Liver (tissue), 9 donors: ENCODE data around the gene FGF14. TPM values are rescaled to one million over a fixed set of nuclear protein-coding genes. Genes with fewer than 3 reads are reported as not detected.

Experiments
- DNase-seq: peaks from one replicate; pipeline ENCODE4 v3.0.0-alpha.2; 2017; ENCODE audit warnings: low spot score
- H3K27ac ChIP-seq, 2 donors: one replicate each; pipeline ENCODE4 v1.7.0; 2013; ENCODE audit warnings: inconsistent platforms in 2 of 2, low read length in 2 of 2, control low read depth in 1 of 2, low read depth in 1 of 2, mild to moderate bottlenecking in 1 of 2
- H3K27me3 ChIP-seq, 4 donors: one replicate each; pipeline versions ENCODE4 v1.6.1 to v1.7.0; 2013; ENCODE audit warnings: low read length in 3 of 4, inconsistent platforms in 1 of 4, mild to moderate bottlenecking in 1 of 4, moderate library complexity in 1 of 4; ENCODE audit not compliant: control insufficient read depth in 4 of 4, insufficient read depth in 4 of 4
- H3K36me3 ChIP-seq, 4 donors: one replicate each; pipeline versions ENCODE4 v1.6.1 to v1.7.0; 2013; ENCODE audit warnings: low read length in 3 of 4, mild to moderate bottlenecking in 3 of 4, low read depth in 1 of 4, moderate library complexity in 1 of 4; ENCODE audit not compliant: control insufficient read depth in 4 of 4, insufficient read depth in 3 of 4
- H3K4me1 ChIP-seq, 4 donors: one replicate each; pipeline versions ENCODE4 v1.6.1 to v1.7.0; 2013; ENCODE audit warnings: low read length in 3 of 4, mild to moderate bottlenecking in 3 of 4, moderate library complexity in 1 of 4; ENCODE audit not compliant: control insufficient read depth in 4 of 4, insufficient read depth in 4 of 4
- H3K4me3 ChIP-seq, 3 donors: one replicate each; pipeline versions ENCODE4 v1.6.1 to v1.7.0; 2013; ENCODE audit warnings: low read length in 3 of 3, control low read depth in 1 of 3, low read depth in 1 of 3, mild to moderate bottlenecking in 1 of 3
- H3K9ac ChIP-seq, 2 donors: one replicate each; pipeline ENCODE4 v1.7.0; 2013; ENCODE audit warnings: low read length in 2 of 2, mild to moderate bottlenecking in 2 of 2, moderate library complexity in 2 of 2, control low read depth in 1 of 2, low read depth in 1 of 2
- H3K9me3 ChIP-seq, 4 donors: one replicate each; pipeline versions ENCODE4 v1.6.1 to v1.7.0; 2013; ENCODE audit warnings: low read length in 3 of 4; ENCODE audit not compliant: control insufficient read depth in 4 of 4
- ATF3 ChIP-seq: IDR thresholded peaks from 2 replicates; pipeline ENCODE4 v1.6.1; 2016; ENCODE audit warnings: antibody characterized with exemption
- CTCF ChIP-seq: fragments of 150-350 bp; IDR thresholded peaks from 2 replicates; pipeline ENCODE4 v1.5.1; 2017; ENCODE audit warnings: improper control_type of control experiment, low read depth, low read length; ENCODE audit not compliant: missing input control
- EGR1 ChIP-seq, 2 donors: IDR thresholded peaks; 2 replicates each; pipeline ENCODE4 v1.6.1; 2016 to 2018; ENCODE audit warnings: antibody characterized with exemption in 2 of 2, low read depth in 2 of 2
- FOXA1 ChIP-seq: IDR thresholded peaks from 2 replicates; pipeline ENCODE4 v1.6.1; 2016; ENCODE audit warnings: antibody characterized with exemption
- FOXA2 ChIP-seq: IDR thresholded peaks from 2 replicates; pipeline ENCODE4 v1.6.1; 2016; ENCODE audit warnings: antibody characterized with exemption
- GABPA ChIP-seq, 2 donors: IDR thresholded peaks in 1 of 2; conservative IDR thresholded peaks in 1 of 2; 2 replicates each; pipeline ENCODE4 v1.6.1; 2016; ENCODE audit warnings: antibody characterized with exemption in 2 of 2, mild to moderate bottlenecking in 1 of 2, moderate library complexity in 1 of 2
- HNF4A ChIP-seq, 2 donors: conservative IDR thresholded peaks; 2 replicates each; pipeline ENCODE4 v1.6.1; 2016; ENCODE audit warnings: antibody characterized with exemption in 2 of 2, mild to moderate bottlenecking in 2 of 2
- JUND ChIP-seq, 2 donors: IDR thresholded peaks; 2 replicates each; pipeline ENCODE4 v1.6.1; 2016; ENCODE audit warnings: antibody characterized with exemption in 2 of 2
- NR2F2 ChIP-seq: IDR thresholded peaks from 2 replicates; pipeline ENCODE4 v1.6.1; 2016; ENCODE audit warnings: antibody characterized with exemption
- RAD21 ChIP-seq, 2 donors: IDR thresholded peaks; 2 replicates each; pipeline ENCODE4 v1.6.1; 2016; ENCODE audit warnings: antibody characterized with exemption in 2 of 2, mild to moderate bottlenecking in 2 of 2
- REST ChIP-seq: IDR thresholded peaks from 2 replicates; pipeline ENCODE4 v1.6.1; 2016; ENCODE audit warnings: antibody characterized with exemption, mild to moderate bottlenecking
- RXRA ChIP-seq, 2 donors: IDR thresholded peaks; 2 replicates each; pipeline ENCODE4 v1.6.1; 2017 to 2018; ENCODE audit warnings: antibody characterized with exemption in 2 of 2, mild to moderate bottlenecking in 1 of 2
- SP1 ChIP-seq: IDR thresholded peaks from 2 replicates; pipeline ENCODE4 v1.6.1; 2018; ENCODE audit warnings: antibody characterized with exemption, mild to moderate bottlenecking
- TAF1 ChIP-seq: conservative IDR thresholded peaks from 2 replicates; pipeline ENCODE4 v1.6.1; 2016; ENCODE audit warnings: antibody characterized with exemption, mild to moderate bottlenecking
- YY1 ChIP-seq: IDR thresholded peaks from 2 replicates; pipeline ENCODE4 v1.6.1; 2016; ENCODE audit warnings: antibody characterized with exemption, mild to moderate bottlenecking
- ZBTB33 ChIP-seq: IDR thresholded peaks from 2 replicates; pipeline ENCODE4 v1.6.1; 2016; ENCODE audit warnings: antibody characterized with exemption
- WGBS: extraction: QIAGEN DNeasy Blood & Tissue Kit; methylation state at CpG from one replicate; pipeline ENCODE4 v1.1.7; 2013; 5-methylcytosine and 5-hydroxymethylcytosine counted together
- polyA plus RNA-seq, 2 donors: library from polyadenylated mRNA; stranded (reverse) in 1 of 2; unstranded in 1 of 2; fragments of 200-250 nt in 1 of 2; fragments of >200 nt in 1 of 2; fragmentation: Nextera tagmentation in 1 of 2; extraction: Ambion mirVana in 1 of 2; gene quantifications; one replicate each; pipeline versions ENCODE4 v1.2.1 to v1.2.3, GENCODE V29; 2013 to 2015
- total RNA-seq, 2 donors: library from RNA; depleted of rRNA; stranded (reverse); fragments of >200 nt; gene quantifications; one replicate each; pipeline ENCODE4 v1.2.3, GENCODE V29; 2014
- donor health status: healthy.
- donor health status: healthy.
- donor health status: healthy.
- donor health status: healthy.
- donor health status: healthy.

Gene FGF14
- total and polyA plus RNA-seq, 4 donors: 0.05 to 3.3 (median 1.0) TPM

GRCh38 chr13:101736566-101736965, 665.3 kb downstream of the FGF14 start:
- no peaks in the 10 kb centered on the region for H3K27me3 ChIP-seq
- no peak overlapping the region for H3K4me3 ChIP-seq
- 60% methylated on average over 3 of the region's 3 CpGs for WGBS
- TF ChIP-seq HNF4A (conservative IDR thresholded peaks at IDR 0.05) (no peak), NR2F2 (no peak), ATF3 (no peak), YY1 (no peak), ZBTB33 (no peak), SP1 (no peak), GABPA (IDR thresholded peaks at IDR 0.05 in 1 of 2, conservative IDR thresholded peaks at IDR 0.05 in 1 of 2) (no peak), FOXA2 (no peak), CTCF (no peak), REST (no peak), RAD21 (IDR thresholded peaks at IDR 0.05) (no peak), FOXA1 (no peak), EGR1 (IDR thresholded peaks at IDR 0.05; ENCODE audit: low read depth in 2 of 2) (no peak)
- H3K9ac ChIP-seq: no peak overlapping the region
- H3K36me3 ChIP-seq: no peaks in the 10 kb centered on the region
- no peaks in the 10 kb centered on the region for H3K9me3 ChIP-seq
- DNase-seq: no peak
- H3K27ac ChIP-seq: no peak overlapping the region
- H3K4me1 ChIP-seq: peaks cover 2 to 26% (median 10%) of the 10 kb centered on the region in 4 donors

GRCh38 chr13:101730420-101731000, 671.3 kb downstream of the FGF14 start:
- no peak overlapping the region for H3K9ac ChIP-seq
- H3K4me1 ChIP-seq: no peaks in the 10 kb centered on the region
- WGBS: 93% methylated on average over 3 of the region's 3 CpGs
- no peaks in the 10 kb centered on the region for H3K27me3 ChIP-seq
- no peak overlapping the region for H3K27ac ChIP-seq
- no peaks in the 10 kb centered on the region for H3K9me3 ChIP-seq
- no peak overlapping the region for H3K4me3 ChIP-seq
- no peak for DNase-seq
- no peaks in the 10 kb centered on the region for H3K36me3 ChIP-seq
- TF ChIP-seq HNF4A (conservative IDR thresholded peaks at IDR 0.05) (no peak), JUND (IDR thresholded peaks at IDR 0.05) (no peak), NR2F2 (no peak), GABPA (IDR thresholded peaks at IDR 0.05 in 1 of 2, conservative IDR thresholded peaks at IDR 0.05 in 1 of 2) (no peak), SP1 (no peak), RXRA (IDR thresholded peaks at IDR 0.05) (no peak), TAF1 (no peak), REST (no peak), CTCF (no peak), FOXA2 (no peak), ATF3 (no peak), YY1 (no peak), RAD21 (IDR thresholded peaks at IDR 0.05) (no peak), FOXA1 (no peak)
